Liver (tissue), 9 donors: ENCODE data around the gene EGFLAM. TPM values are rescaled to one million over a fixed set of nuclear protein-coding genes. Genes with fewer than 3 reads are reported as not detected.

ENCODE experiments used
- DNase-seq: peaks from one replicate; pipeline ENCODE4 v3.0.0-alpha.2; 2017; ENCODE audit warnings: low spot score
- H3K27ac ChIP-seq, 2 donors: one replicate each; pipeline ENCODE4 v1.7.0; 2013; ENCODE audit warnings: inconsistent platforms in 2 of 2, low read length in 2 of 2, control low read depth in 1 of 2, low read depth in 1 of 2, mild to moderate bottlenecking in 1 of 2
- H3K27me3 ChIP-seq, 4 donors: one replicate each; pipeline versions ENCODE4 v1.6.1 to v1.7.0; 2013; ENCODE audit warnings: low read length in 3 of 4, inconsistent platforms in 1 of 4, mild to moderate bottlenecking in 1 of 4, moderate library complexity in 1 of 4; ENCODE audit not compliant: control insufficient read depth in 4 of 4, insufficient read depth in 4 of 4
- H3K36me3 ChIP-seq, 4 donors: one replicate each; pipeline versions ENCODE4 v1.6.1 to v1.7.0; 2013; ENCODE audit warnings: low read length in 3 of 4, mild to moderate bottlenecking in 3 of 4, low read depth in 1 of 4, moderate library complexity in 1 of 4; ENCODE audit not compliant: control insufficient read depth in 4 of 4, insufficient read depth in 3 of 4
- H3K4me1 ChIP-seq, 4 donors: one replicate each; pipeline versions ENCODE4 v1.6.1 to v1.7.0; 2013; ENCODE audit warnings: low read length in 3 of 4, mild to moderate bottlenecking in 3 of 4, moderate library complexity in 1 of 4; ENCODE audit not compliant: control insufficient read depth in 4 of 4, insufficient read depth in 4 of 4
- H3K4me3 ChIP-seq, 3 donors: one replicate each; pipeline versions ENCODE4 v1.6.1 to v1.7.0; 2013; ENCODE audit warnings: low read length in 3 of 3, control low read depth in 1 of 3, low read depth in 1 of 3, mild to moderate bottlenecking in 1 of 3
- H3K9ac ChIP-seq, 2 donors: one replicate each; pipeline ENCODE4 v1.7.0; 2013; ENCODE audit warnings: low read length in 2 of 2, mild to moderate bottlenecking in 2 of 2, moderate library complexity in 2 of 2, control low read depth in 1 of 2, low read depth in 1 of 2
- H3K9me3 ChIP-seq, 4 donors: one replicate each; pipeline versions ENCODE4 v1.6.1 to v1.7.0; 2013; ENCODE audit warnings: low read length in 3 of 4; ENCODE audit not compliant: control insufficient read depth in 4 of 4
- EGR1 ChIP-seq, 2 donors: IDR thresholded peaks; 2 replicates each; pipeline ENCODE4 v1.6.1; 2016 to 2018; ENCODE audit warnings: antibody characterized with exemption in 2 of 2, low read depth in 2 of 2
- FOXA1 ChIP-seq: IDR thresholded peaks from 2 replicates; pipeline ENCODE4 v1.6.1; 2016; ENCODE audit warnings: antibody characterized with exemption
- GABPA ChIP-seq, 2 donors: IDR thresholded peaks in 1 of 2; conservative IDR thresholded peaks in 1 of 2; 2 replicates each; pipeline ENCODE4 v1.6.1; 2016; ENCODE audit warnings: antibody characterized with exemption in 2 of 2, mild to moderate bottlenecking in 1 of 2, moderate library complexity in 1 of 2
- JUND ChIP-seq, 2 donors: IDR thresholded peaks; 2 replicates each; pipeline ENCODE4 v1.6.1; 2016; ENCODE audit warnings: antibody characterized with exemption in 2 of 2
- RAD21 ChIP-seq, 2 donors: IDR thresholded peaks; 2 replicates each; pipeline ENCODE4 v1.6.1; 2016; ENCODE audit warnings: antibody characterized with exemption in 2 of 2, mild to moderate bottlenecking in 2 of 2
- SP1 ChIP-seq: IDR thresholded peaks from 2 replicates; pipeline ENCODE4 v1.6.1; 2018; ENCODE audit warnings: antibody characterized with exemption, mild to moderate bottlenecking
- TAF1 ChIP-seq: conservative IDR thresholded peaks from 2 replicates; pipeline ENCODE4 v1.6.1; 2016; ENCODE audit warnings: antibody characterized with exemption, mild to moderate bottlenecking
- WGBS: extraction: QIAGEN DNeasy Blood & Tissue Kit; methylation state at CpG from one replicate; pipeline ENCODE4 v1.1.7; 2013; 5-methylcytosine and 5-hydroxymethylcytosine counted together
- polyA plus RNA-seq, 2 donors: library from polyadenylated mRNA; stranded (reverse) in 1 of 2; unstranded in 1 of 2; fragments of 200-250 nt in 1 of 2; fragments of >200 nt in 1 of 2; fragmentation: Nextera tagmentation in 1 of 2; extraction: Ambion mirVana in 1 of 2; gene quantifications; one replicate each; pipeline versions ENCODE4 v1.2.1 to v1.2.3, GENCODE V29; 2013 to 2015
- total RNA-seq, 2 donors: library from RNA; depleted of rRNA; stranded (reverse); fragments of >200 nt; gene quantifications; one replicate each; pipeline ENCODE4 v1.2.3, GENCODE V29; 2014
- TF ChIP-seq, protein P1 (sequence below): fragments of 150-350 bp; IDR thresholded peaks from 2 replicates; pipeline ENCODE4 v1.5.1; 2017; ENCODE audit warnings: improper control_type of control experiment, low read depth, low read length; ENCODE audit not compliant: missing input control
- TF ChIP-seq, protein P2 (sequence below): IDR thresholded peaks from 2 replicates; pipeline ENCODE4 v1.6.1; 2016; ENCODE audit warnings: antibody characterized with exemption
- TF ChIP-seq, protein P3 (sequence below): IDR thresholded peaks from 2 replicates; pipeline ENCODE4 v1.6.1; 2016; ENCODE audit warnings: antibody characterized with exemption
- TF ChIP-seq, protein P4 (sequence below): IDR thresholded peaks from 2 replicates; pipeline ENCODE4 v1.6.1; 2016; ENCODE audit warnings: antibody characterized with exemption, mild to moderate bottlenecking
- donor health status: healthy.
- donor health status: healthy.
- donor health status: healthy.
- donor health status: healthy.
- donor health status: healthy.

The EGFLAM gene
- total and polyA plus RNA-seq, 4 donors = 1.1 to 4.9 (median 1.9) TPM

DNA sequence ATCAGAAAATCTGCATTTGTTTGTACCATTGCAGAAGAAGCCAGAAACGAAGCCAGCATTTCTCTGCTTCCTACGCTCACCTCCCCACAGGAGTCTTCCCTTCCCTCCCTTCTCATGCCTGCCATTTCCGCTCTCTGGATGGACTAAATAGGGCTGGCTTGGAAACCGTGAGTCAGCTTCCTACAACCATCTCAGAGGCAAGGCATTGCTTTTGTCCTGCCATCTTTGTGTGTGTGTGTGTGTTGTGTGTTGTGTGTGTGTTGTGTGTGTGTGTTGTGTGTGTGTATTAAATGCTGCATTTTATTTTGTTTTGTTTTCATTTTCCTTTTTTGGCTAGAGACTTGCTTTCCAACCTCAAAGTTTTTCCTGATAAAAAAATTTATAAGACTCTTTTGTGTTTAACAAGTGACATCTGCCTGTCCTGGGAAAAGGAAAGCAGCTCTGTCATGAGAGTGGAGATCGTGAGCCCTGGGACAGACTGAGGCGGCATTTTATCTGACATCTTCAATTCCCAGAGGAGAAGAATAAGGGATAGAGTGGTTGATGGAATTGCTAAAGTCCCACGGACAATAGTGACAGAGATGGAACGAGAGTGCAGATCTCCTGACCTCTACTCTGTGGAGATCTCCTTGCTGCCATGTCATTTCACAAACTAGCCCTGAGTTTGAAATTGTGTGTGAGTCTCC is 7.5 kb upstream of the EGFLAM start:
- Histone ChIP-seq H3K27me3 (peaks cover 0 to 3% (median 0%) of the 10 kb centered on the region in 4 donors), H3K4me1 (no peaks in the 10 kb centered on the region), H3K9ac (no peak overlapping the region), H3K36me3 (no peaks in the 10 kb centered on the region), H3K9me3 (peaks cover 0 to 9% (median 1%) of the 10 kb centered on the region in 4 donors), H3K4me3 (no peak overlapping the region), H3K27ac (no peak overlapping the region)
- DNase-seq = no peak
- WGBS = 80% methylated on average over 8 of the region's 8 CpGs
- TF ChIP-seq EGR1 (IDR thresholded peaks at IDR 0.05; ENCODE audit: low read depth in 2 of 2) = no peak
- TF ChIP-seq, protein P1, sequence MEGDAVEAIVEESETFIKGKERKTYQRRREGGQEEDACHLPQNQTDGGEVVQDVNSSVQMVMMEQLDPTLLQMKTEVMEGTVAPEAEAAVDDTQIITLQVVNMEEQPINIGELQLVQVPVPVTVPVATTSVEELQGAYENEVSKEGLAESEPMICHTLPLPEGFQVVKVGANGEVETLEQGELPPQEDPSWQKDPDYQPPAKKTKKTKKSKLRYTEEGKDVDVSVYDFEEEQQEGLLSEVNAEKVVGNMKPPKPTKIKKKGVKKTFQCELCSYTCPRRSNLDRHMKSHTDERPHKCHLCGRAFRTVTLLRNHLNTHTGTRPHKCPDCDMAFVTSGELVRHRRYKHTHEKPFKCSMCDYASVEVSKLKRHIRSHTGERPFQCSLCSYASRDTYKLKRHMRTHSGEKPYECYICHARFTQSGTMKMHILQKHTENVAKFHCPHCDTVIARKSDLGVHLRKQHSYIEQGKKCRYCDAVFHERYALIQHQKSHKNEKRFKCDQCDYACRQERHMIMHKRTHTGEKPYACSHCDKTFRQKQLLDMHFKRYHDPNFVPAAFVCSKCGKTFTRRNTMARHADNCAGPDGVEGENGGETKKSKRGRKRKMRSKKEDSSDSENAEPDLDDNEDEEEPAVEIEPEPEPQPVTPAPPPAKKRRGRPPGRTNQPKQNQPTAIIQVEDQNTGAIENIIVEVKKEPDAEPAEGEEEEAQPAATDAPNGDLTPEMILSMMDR = no peak
- no peak for TF ChIP-seq FOXA1
- TF ChIP-seq SP1 = no peak
- no peak for TF ChIP-seq RAD21 (IDR thresholded peaks at IDR 0.05)

DNA sequence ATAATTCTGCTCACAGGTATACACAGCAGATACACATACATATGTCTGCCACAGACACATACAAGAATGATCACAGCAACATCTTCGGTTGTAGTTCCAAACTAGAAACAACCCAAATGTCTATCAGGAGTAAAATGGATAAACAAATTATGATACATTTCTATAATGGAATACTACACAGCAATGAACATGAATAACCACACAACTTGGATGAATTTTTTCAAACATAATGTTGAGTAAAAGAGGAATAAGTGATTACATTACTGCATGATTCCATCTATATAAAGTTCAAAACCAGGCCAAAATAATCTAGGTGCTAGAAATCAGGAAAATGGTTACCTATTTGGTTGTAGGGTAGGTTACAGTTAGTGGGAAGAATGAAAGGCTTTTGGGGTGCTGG is 4.6 kb upstream of the EGFLAM start:
- DNase-seq = no peak
- H3K27me3 ChIP-seq = peaks cover 0 to 11% (median 5%) of the 10 kb centered on the region in 4 donors
- no peak for TF ChIP-seq SP1
- TF ChIP-seq RAD21 (IDR thresholded peaks at IDR 0.05) = no peak
- TF ChIP-seq TAF1 = no peak
- TF ChIP-seq, protein P2, sequence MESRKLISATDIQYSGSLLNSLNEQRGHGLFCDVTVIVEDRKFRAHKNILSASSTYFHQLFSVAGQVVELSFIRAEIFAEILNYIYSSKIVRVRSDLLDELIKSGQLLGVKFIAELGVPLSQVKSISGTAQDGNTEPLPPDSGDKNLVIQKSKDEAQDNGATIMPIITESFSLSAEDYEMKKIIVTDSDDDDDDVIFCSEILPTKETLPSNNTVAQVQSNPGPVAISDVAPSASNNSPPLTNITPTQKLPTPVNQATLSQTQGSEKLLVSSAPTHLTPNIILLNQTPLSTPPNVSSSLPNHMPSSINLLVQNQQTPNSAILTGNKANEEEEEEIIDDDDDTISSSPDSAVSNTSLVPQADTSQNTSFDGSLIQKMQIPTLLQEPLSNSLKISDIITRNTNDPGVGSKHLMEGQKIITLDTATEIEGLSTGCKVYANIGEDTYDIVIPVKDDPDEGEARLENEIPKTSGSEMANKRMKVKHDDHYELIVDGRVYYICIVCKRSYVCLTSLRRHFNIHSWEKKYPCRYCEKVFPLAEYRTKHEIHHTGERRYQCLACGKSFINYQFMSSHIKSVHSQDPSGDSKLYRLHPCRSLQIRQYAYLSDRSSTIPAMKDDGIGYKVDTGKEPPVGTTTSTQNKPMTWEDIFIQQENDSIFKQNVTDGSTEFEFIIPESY = no peak
- no peaks in the 10 kb centered on the region for H3K36me3 ChIP-seq
- H3K9me3 ChIP-seq = peaks cover 0 to 9% (median 1%) of the 10 kb centered on the region in 4 donors
- WGBS = 92% methylated on average over 1 of the region's 1 CpG
- H3K27ac ChIP-seq = no peak overlapping the region
- no peak overlapping the region for H3K4me3 ChIP-seq
- no peak overlapping the region for H3K9ac ChIP-seq
- peaks cover 8 to 19% (median 13%) of the 10 kb centered on the region in 4 donors for H3K4me1 ChIP-seq

DNA sequence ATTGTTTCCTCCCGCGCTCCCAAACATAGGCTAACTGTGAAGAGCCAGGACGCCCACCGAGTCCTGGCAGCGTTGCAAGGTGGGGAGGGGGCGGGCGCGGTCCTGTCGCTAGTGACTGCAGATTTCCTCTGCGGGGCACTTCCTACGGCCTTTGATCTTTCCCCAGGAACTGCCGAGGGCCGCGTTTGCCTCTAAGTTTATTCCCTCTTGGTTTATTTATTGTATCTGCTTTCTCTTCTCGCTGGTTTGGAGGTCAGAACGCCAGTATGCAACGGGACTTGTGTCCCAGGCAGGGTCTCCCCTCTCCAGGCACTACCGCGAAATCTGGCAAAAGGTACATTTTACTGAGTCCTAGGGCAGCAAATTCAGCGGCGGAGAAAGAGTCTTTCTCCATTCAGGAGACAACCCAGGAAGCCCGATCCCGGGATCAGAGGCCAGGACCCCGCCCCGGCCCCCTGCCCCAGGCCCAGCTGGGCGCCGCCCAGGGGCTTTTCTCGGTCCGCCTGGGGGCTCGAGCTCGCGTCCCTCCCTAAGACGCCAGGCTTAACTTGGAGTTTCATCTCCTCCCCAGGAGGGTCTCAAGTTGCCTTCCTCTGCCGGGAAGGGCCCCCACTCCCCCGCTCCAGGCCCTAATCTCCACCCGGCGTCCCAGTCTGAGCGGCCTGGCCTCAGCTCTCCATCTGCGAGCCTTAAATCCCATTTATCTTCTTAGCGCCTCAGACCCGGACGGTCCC is 884 bp upstream of the EGFLAM start:
- Histone ChIP-seq H3K27me3 (peaks cover 0 to 11% (median 3%) of the 10 kb centered on the region in 4 donors), H3K4me1 (peaks cover 8 to 20% (median 14%) of the 10 kb centered on the region in 4 donors), H3K9me3 (peaks cover 0 to 9% (median 1%) of the 10 kb centered on the region in 4 donors), H3K27ac (no peak overlapping the region), H3K4me3 (peak overlapping the region in 1 of 3 donors; percentile 56), H3K9ac (no peak overlapping the region), H3K36me3 (no peaks in the 10 kb centered on the region)
- TF ChIP-seq, protein P2 = no peak
- TF ChIP-seq SP1 (no peak), FOXA1 (no peak), JUND (IDR thresholded peaks at IDR 0.05) (no peak), GABPA (IDR thresholded peaks at IDR 0.05 in 1 of 2, conservative IDR thresholded peaks at IDR 0.05 in 1 of 2) (no peak), RAD21 (IDR thresholded peaks at IDR 0.05) (no peak)
- TF ChIP-seq, protein P3, sequence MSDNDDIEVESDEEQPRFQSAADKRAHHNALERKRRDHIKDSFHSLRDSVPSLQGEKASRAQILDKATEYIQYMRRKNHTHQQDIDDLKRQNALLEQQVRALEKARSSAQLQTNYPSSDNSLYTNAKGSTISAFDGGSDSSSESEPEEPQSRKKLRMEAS = no peak
- TF ChIP-seq, protein P1 = no peak
- TF ChIP-seq, protein P4, sequence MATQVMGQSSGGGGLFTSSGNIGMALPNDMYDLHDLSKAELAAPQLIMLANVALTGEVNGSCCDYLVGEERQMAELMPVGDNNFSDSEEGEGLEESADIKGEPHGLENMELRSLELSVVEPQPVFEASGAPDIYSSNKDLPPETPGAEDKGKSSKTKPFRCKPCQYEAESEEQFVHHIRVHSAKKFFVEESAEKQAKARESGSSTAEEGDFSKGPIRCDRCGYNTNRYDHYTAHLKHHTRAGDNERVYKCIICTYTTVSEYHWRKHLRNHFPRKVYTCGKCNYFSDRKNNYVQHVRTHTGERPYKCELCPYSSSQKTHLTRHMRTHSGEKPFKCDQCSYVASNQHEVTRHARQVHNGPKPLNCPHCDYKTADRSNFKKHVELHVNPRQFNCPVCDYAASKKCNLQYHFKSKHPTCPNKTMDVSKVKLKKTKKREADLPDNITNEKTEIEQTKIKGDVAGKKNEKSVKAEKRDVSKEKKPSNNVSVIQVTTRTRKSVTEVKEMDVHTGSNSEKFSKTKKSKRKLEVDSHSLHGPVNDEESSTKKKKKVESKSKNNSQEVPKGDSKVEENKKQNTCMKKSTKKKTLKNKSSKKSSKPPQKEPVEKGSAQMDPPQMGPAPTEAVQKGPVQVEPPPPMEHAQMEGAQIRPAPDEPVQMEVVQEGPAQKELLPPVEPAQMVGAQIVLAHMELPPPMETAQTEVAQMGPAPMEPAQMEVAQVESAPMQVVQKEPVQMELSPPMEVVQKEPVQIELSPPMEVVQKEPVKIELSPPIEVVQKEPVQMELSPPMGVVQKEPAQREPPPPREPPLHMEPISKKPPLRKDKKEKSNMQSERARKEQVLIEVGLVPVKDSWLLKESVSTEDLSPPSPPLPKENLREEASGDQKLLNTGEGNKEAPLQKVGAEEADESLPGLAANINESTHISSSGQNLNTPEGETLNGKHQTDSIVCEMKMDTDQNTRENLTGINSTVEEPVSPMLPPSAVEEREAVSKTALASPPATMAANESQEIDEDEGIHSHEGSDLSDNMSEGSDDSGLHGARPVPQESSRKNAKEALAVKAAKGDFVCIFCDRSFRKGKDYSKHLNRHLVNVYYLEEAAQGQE = no peak
- WGBS = 5% methylated on average over 42 of the region's 42 CpGs
- no peak for DNase-seq
